A673 (cell line): ENCODE measurements around the gene ACOT7.

Experiments used
- EZH2 ChIP-seq: fragments of 200-600 bp; sonication (generic); IDR thresholded peaks from 2 replicates; pipeline ENCODE4 v1.6.1; 2017; ENCODE audit warnings: borderline replicate concordance, low read depth, mild to moderate bottlenecking, mixed read lengths, antibody characterized with exemption, low read length; ENCODE audit not compliant: poor library complexity, severe bottlenecking
- TF ChIP-seq, protein P1 (sequence below): fragments of 300-800, 200-600 bp; sonication (generic); conservative IDR thresholded peaks from 2 replicates; pipeline ENCODE4 v1.5.1; 2017; ENCODE audit warnings: low read depth, mild to moderate bottlenecking, antibody characterized with exemption, low read length, moderate library complexity, mixed read lengths

GRCh38 chr1:6419804-6420453 is 26.4 kb upstream of the ACOT7 start, which contains the start of gene HES2:
- TF ChIP-seq, protein P1, sequence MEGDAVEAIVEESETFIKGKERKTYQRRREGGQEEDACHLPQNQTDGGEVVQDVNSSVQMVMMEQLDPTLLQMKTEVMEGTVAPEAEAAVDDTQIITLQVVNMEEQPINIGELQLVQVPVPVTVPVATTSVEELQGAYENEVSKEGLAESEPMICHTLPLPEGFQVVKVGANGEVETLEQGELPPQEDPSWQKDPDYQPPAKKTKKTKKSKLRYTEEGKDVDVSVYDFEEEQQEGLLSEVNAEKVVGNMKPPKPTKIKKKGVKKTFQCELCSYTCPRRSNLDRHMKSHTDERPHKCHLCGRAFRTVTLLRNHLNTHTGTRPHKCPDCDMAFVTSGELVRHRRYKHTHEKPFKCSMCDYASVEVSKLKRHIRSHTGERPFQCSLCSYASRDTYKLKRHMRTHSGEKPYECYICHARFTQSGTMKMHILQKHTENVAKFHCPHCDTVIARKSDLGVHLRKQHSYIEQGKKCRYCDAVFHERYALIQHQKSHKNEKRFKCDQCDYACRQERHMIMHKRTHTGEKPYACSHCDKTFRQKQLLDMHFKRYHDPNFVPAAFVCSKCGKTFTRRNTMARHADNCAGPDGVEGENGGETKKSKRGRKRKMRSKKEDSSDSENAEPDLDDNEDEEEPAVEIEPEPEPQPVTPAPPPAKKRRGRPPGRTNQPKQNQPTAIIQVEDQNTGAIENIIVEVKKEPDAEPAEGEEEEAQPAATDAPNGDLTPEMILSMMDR, result no peak
- peak; percentile 85 for TF ChIP-seq EZH2
